NCI-H1694 (cell line): ENCODE data around the gene GSPT1.
"Not testable (repeated sequence)": the region's sequence is repeated elsewhere in the genome, so short reads cannot be mapped to it uniquely, and the experiment has no call there.

Experiments used
- DNase-seq: peaks from one replicate; lab custom pipeline; 2025; lab: John Stamatoyannopoulos, UW

Gene GSPT1

DNA sequence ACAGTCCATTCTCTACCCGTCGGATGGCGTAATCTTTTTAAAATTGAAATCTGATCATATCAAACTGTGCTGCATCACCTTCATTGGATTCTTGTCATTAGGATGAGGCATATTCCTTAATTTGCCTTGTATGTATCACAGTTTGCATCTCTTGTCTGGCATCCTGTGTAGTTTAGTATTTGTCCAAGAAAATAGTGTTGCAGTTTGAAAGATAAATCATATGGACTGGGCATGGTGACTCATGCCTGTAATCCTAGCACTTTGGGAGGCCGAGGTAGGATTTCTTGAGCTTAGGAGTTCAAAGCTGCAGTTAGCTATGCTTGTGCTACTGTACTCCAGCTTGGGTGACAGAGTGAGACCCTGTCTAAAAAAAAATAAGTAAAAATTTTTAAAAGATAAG lies 58.6 kb downstream of the GSPT1 start:
- no peak for DNase-seq

DNA sequence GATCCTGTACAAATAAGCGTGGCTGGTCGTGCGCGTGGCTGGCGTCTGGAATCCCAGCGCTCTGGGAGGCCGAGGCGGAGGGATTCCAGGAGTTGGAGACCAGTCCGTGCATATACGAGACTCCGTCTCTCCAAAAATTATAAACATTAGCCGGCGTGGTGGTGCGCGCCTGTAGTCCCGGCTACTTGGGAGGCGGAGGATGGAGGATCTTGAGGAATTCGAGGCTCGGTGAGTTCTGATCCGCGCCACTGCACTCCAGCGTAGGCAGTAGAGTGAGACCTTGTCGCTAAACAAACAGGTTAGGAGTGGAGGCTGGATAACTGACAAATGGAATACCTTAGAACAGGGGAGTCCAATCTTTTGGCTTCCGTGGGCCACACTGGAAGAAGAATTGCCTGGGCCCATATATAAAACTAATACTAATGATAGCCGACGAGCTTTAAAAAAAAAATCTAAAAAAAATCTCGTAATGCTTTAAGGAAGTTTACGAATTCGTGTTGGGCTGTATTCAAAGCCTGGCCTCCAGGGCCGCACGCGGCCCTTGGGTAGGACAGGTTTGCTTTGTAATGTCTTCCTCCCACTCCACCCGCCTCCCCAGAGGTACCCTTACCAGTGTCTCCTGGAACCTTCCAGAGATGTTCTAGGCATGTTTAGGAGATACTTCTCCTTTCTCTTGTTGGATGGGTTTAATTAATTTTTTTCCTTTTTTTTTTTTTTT lies 63.5 kb downstream of the GSPT1 start:
- DNase-seq, result no peak

DNA sequence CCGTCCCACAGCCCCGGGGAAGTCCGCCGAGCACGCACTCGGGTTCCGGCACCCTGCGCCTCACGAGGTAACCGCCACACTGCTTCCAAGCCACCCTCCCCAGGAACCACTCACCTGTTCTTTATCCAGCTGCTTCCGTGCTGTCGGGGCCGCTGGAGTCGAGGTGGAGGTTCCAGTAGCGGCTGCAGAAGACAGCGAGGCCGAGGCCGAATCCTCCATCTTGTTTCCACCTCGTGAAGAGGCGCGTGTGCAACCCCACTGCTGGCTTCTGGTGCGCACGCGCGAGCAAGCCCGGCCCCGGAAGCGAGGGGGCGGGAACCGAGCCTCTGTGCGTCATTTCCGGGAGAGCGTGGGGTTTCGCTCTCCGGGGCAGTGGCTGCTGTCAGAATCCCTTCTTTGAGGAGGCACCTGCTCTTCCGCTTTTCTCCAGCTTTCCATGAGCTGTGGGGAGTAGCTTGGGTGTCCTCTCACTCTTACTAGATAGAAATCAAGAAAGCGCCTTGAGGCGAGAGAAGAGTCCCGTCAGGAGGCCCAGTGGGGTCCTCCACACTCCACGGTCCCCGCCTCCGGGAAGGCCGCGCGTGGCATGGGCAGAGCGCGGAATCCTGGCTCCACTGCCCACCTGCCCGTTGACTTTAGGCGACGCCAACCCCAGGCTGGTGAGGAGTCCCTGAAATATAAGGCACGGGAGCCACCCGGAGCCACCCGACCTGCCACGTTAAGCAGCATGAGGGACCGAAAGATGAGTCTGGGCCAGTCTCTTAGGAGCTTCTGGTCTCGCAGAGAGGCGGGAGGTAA lies 64.3 kb downstream of the GSPT1 start, which contains the start of gene RSL1D1:
TSS of gene RSL1D1 (minus strand) at position 249 of the 798 bp plus-strand sequence. CDS start at position 219, 30 bp downstream.
- DNase-seq, result peak; percentile 76

DNA sequence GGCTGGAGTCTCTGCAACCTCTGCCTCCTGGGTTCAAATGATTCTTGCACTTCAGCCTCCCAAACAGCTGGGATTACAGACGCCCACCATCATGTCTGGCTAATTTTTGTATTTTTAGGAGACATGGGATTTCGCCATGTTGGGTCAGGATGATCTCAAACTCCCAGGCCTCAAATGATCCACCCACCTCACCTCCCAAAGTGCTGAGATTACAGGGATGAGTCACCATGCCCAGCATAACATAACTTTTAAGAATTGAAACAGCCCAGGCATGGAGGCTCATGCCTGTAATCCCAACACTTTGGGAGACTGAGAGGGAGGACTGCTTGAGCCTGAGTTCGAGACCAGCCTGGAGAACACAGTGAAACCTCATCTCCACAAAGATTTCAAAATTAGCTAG lies 66.9 kb downstream of the GSPT1 start:
- no peak for DNase-seq

DNA sequence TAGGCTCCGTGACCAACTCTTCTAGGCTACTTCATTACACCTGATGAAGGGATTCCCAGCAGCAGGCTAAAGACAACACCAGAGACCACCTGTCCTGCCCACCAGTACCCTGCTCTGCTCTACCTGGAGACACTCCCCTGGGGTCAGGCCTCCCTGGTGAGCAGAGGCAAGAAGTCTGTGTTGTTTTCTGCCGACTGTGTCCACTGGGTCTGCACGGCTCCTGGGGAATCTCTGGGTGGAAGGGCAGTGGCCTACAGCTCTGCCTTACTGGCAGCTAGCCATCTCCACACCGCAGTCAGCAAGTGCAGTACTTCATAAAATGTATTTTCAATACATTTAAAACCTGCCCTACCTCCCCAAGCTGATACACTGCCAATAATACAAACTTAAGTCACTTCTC lies 71.3 kb downstream of the GSPT1 start:
- no peak for DNase-seq

DNA sequence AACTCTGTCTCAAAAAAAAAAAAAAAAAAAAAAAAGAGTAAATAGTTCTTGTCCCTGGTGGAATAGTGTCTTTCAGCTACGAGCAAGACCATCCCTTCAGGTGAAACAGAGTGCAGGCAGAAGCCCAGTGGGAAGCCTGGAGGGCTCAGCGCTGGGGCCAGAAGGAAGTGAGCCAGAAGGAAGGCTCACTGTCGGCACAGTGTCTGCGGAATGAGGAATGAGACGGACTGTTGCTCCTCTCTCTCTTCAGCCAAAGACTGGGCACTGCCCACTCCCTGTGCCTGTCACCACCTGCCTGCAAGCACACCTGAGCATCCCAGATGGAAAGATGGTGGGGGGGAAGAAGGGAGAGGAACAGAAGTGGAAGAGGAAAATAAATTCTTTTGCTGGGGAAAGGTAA lies 71.9 kb downstream of the GSPT1 start:
- DNase-seq, result no peak

DNA sequence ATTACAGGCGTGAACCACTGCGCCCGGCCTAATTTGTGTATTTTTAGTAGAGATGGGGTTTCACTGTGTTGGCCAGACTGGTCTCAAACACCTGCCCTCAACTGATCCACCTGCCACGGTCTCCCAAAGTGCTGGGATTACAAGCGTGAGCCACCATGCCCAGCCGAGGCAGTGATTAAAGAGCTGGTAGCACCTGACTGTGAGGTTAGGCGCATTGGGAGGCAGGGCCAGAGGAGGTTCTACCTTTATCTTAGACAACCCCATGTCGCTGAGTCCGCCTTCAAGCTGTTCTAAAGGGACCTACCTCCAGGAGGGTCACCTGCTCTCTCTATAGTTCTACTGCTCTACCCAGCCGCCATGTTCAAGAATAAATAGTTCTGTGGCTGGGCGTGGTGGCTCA lies 72.5 kb downstream of the GSPT1 start:
- no peak for DNase-seq

DNA sequence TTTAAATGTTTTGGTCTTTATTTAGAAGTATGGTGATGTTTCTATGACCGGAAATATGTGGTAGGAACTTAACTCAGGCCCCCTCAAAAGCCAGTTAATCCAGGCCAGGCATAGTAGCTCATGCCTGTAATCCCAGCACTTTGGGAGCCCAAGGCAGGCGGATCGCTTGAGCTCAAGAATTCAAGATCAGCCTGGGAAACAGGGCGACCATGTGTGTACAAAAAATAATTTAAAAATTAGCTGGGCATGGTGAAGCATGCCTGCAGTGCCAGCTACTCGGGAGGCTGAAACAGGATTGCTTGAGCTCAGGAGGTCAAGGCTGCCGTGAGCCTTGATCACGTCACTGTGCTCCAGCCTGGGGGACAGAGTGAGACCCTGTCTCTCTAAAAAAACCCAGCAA lies 74.7 kb downstream of the GSPT1 start:
- DNase-seq, result no peak

DNA sequence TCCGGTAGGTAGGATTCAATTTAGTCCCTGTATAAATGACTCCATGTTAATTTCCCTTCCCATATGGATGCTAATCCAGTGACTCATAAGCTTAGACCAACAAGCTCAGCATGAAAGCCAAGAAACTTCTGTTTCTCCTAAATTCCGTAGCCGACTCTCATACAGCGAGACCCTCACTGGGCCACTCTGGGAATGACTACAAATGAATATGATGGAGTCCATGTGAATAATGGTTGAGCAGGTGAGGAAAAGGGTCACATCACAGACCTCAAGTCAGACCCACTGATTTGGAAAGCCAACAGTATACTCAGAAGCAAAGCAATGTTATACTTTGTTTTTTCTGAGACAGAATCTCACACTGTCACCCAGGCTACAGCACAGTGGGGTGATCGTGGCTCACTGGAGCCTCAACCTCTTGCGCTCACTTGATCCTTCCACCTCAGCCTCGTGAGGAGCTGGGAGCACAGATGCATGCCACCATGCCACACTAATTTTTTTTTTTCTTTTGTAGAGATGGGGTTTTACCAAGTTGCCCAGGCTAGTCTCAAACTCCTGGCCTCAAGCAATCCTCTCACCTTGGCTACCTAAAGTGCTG lies 79.0 kb downstream of the GSPT1 start:
- no peak for DNase-seq

DNA sequence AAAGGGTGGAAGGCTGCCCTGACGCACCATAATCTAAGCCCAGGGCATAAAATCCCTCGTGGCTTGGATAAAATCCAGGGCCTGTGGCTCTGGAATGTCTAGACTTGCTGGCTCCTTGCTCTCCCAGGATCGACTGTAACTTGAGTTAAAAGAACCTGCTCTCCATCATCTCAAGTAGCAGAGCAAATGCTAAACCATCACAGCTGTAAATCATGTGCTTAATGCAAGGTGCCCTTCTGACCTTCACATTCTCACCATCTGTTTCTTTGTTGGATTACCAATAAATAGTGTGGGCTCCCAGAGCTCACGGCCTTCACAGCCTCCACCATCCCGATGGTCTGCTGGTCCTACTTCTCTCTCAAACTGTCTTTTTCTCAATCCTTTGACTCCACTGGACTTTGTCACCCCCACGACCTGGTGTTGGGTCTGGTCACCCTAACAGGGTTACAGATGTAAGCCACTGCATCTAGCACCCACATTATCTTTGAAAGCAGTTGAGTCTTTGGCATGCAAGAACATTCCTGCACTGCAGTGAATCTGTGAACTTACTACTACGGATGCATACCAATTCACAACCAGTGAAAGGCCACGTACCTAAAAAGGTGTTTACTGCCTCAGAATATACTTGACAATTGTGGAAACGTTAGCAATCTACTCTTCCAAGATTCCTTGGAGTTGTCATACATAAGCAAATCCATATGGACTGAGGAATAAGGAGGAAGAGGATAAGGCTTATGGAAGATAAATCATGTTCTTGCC lies 79.7 kb downstream of the GSPT1 start:
- no peak for DNase-seq

DNA sequence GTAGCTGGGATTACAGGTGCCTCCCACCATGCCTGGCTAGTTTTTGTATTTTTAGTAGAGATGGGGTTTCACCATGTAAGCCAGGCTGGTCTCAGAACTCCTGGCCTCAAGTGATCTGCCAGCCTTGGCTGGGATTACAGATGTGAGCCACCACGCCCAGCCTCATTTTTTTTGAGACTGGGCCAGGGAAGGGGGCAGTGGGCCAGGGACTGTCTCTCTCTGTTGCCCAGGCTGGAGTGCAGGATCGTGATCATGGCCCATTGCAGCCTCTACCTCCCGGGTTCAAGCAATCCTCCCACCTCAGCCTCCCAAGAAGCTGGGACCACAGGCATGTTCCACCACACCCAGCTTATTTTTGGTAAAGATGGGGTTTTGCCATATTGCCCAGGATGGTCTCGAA lies 80.4 kb downstream of the GSPT1 start:
- DNase-seq, result no peak

DNA sequence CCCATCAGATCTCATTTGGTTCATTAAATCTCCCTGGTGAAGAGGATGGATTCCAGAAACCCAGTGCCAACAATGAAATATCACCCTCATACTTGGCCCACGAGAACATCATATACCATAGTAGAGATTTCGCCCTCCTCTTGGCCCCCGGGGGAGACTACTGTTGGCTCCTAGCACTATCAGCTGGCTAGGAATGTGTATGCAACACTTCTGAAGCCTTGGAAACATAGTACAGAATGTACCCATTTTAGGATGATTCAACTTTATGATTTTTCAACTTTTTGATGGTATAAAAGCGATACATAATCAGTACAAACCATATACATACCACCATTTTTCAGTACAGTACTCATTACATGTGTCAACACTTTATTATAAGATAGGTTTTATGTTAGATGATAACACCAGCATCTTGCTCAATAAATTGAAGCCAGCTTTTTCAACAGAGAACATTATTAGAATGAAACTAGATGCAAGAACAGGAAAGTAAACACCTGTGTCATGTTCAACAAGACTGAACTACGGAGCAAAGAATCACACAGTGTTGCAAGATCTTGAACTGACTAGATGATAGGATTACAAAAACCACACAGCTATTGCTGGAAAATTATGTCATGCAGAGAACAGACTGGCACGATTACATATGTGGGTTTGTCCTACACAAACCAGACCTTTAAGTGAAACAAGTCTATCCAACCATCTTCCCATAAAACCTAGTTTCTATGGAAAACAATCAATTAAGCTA lies 81.6 kb downstream of the GSPT1 start:
- no peak for DNase-seq

DNA sequence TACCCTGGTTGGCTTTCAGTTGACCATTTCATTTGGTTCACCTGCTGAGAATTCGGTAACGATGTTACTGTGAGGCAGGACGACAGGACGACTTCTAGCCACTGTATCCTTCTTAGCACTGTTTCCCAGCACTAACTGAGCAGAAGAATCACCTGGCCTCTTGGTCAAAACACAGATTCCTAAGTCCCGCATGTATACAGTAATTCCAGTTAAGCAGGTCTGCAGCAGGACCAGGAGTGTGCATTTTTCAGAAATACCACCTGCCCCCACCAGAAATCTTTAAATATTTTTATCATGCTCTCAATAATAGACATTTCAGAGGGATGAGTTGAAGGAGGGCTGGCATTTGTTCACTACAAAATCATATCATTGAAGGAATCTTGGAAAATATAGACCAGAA lies 87.1 kb downstream of the GSPT1 start:
- no peak for DNase-seq

DNA sequence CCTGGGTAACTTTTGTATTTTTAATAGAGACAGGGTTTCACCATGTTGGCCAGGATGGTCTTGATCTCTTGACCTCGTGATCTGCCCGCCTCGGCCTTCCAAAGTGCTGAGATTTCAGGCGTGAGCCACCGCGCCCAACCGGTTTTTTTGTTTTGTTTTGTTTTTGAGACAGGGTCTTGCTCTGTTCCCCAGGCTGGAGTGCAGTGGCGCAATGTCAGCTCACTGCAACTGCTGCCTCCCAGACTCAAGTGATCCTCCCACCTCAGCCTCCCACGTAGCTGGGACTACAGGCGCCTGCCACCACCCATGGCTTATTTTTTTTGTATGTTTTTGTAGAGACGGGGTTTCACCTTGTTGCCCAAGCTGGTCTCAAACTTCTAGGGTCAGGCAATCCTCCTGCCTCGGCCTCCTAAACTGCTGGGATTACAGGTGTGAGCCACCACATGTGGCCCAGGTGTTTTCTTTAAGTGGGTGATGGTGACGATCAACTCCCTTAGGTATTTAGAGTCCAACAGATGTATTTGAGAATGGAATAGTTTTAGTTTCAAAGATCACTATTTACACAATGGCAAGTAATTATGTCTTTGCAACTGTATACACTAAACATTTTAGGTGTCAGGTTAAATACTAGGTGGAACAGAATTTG lies 90.1 kb downstream of the GSPT1 start:
- DNase-seq, result not testable (repeated sequence)

DNA sequence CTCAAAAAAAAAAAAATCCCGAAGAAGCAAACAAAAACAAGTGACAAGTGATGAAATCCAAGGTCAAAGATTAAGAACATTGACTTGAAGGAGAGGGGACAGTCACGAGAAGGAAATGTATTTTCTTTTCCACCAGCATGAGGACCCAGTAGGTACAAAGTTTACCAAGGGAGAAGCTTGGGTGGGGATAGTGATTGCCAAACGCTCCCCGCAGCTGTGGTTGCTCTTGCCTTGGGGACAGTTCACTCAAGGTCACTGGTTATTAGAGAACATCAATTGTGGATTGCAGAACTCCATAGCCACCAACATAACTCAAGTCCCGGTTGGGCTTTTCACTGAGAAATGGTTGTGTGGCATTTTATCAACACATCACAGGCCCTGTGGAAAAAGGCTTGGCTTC lies 91.4 kb downstream of the GSPT1 start:
- DNase-seq, result no peak

DNA sequence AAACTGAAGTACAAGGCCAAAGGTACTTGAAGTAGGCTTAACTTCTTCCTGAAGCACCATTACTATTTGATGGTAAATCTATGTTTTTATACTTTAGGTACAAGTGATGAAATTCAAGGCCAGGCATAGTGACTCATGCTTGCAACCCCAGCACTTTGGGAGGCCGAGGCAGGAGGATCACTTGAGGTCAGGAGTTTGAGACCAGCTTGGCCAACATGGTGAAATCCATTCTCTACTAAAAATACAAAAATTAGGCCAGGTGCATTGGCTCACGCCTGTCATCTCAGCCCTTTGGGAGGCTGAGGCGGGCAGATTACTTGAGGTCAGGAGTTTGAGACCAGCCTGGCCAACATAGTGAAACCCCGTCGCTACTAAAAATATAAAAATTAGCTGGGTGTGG lies 92.1 kb downstream of the GSPT1 start:
- DNase-seq, result not testable (repeated sequence)

DNA sequence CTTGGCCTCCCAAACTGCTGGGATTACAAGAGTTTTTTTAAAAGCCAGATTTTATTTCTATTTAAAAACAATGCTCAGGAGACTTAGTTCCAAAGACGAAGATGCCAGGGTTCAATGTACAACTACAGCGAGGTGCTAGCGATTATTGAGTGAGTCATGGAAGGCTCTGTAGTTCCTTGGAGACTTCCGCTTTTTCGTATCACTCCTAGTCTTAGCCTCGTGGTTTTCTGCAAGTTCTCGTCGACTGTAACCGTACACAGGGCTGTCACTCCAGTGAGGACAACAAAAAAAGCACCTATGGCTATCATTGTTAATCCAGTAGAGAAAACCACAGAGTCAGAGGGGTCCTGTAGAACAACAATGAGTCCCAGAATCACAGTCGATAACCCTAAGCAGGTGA lies 96.0 kb downstream of the GSPT1 start:
- DNase-seq, result no peak

DNA sequence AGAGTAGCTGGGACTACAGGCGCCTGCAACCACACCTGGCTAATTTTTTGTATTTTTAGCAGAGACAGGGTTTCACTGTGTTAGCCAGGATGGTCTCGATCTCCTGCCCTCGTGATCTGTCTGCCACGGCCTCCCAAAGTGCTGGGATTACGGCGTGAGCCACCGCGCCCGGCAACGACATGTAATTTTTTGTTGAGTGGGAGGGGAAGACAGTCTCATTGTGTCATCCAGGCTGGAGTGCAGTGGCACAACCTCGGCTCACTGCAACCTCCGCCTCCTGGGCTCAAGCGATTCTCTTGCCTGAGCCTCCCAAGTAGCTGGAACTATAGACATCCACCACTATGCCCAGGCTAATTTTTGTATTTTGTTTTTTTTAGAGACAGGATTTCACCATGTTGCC lies 96.8 kb downstream of the GSPT1 start:
- not testable (repeated sequence) for DNase-seq
